Activated CD8-positive, alpha-beta T cell treated with anti-CD3 and anti-CD28 coated beads, Interleukin-2, amount 10 ng/mL, durations not matched to agents 7 days and 5 days (primary cell): ENCODE measurements around the gene KCNJ13. TPM values are rescaled to one million over a fixed set of nuclear protein-coding genes. Genes with fewer than 3 reads are reported as not detected.
A peak's percentile ranks its signal among the peaks of the same experiment; 100 is the strongest.

Experiments used
- ATAC-seq: fragments of 150-1000 bp; cut with Tn5 transposase; one replicate; pipeline ENCODE4 v1.10.0; 2021; ENCODE audit warnings: moderate library complexity
- CTCF ChIA-PET: fragments of 350-600 bp; sonication (Branson Sonifier 250); formaldehyde crosslinking; loops from one replicate; lab custom pipeline; 2021; ENCODE audit warnings: antibody characterized with exemption; lab: Charles Lee
- POLR2A ChIA-PET: fragments of 350-600 bp; sonication (Branson Sonifier 250); formaldehyde crosslinking; loops from one replicate; lab custom pipeline; 2021; ENCODE audit warnings: antibody characterized with exemption; lab: Charles Lee
- DNase-seq: peaks from one replicate; pipeline ENCODE4 v3.0.0-alpha.2; 2020
- H3K27ac Mint-ChIP-seq: one replicate; pipeline ENCODE4 v1.8.0; 2021; ENCODE audit warnings: mild to moderate bottlenecking, mixed read lengths
- H3K27me3 Mint-ChIP-seq: one replicate; pipeline ENCODE4 v1.8.0; 2021; ENCODE audit warnings: low read depth, mixed read lengths
- H3K36me3 Mint-ChIP-seq: one replicate; pipeline ENCODE4 v1.8.0; 2021; ENCODE audit warnings: low read depth, mixed read lengths
- H3K4me1 Mint-ChIP-seq: one replicate; pipeline ENCODE4 v1.8.0; 2021; ENCODE audit warnings: low read depth, mixed read lengths
- H3K4me3 Mint-ChIP-seq: one replicate; pipeline ENCODE4 v1.8.0; 2021; ENCODE audit warnings: mild to moderate bottlenecking, mixed read lengths
- H3K9me3 Mint-ChIP-seq: one replicate; pipeline ENCODE4 v1.8.0; 2022; ENCODE audit warnings: mixed read lengths; ENCODE audit not compliant: insufficient read depth
- total RNA-seq, 2 experiments: library from RNA; stranded (reverse); gene quantifications; one replicate each; pipeline ENCODE4 v1.2.3, GENCODE V29; 2021

Gene KCNJ13
- total RNA-seq, 2 experiments from 2014 or later = not detected

GRCh38 chr2:232767866-232768265 is 8.5 kb downstream of the KCNJ13 start:
- CTCF ChIA-PET = interaction anchor here (1.3 to 1.5 kb wide), 2 partner anchors 11 to 37 kb away, joined by 3 to 4 read pairs; no protein-coding TSS in a partner anchor
- H3K4me3 Mint-ChIP-seq = no peak overlapping the region
- no peak overlapping the region for H3K27ac Mint-ChIP-seq
- POLR2A ChIA-PET = no interaction called here
- H3K9me3 Mint-ChIP-seq = no peaks in the 10 kb centered on the region
- H3K27me3 Mint-ChIP-seq = no peaks in the 10 kb centered on the region
- DNase-seq (no peak), ATAC-seq (no peak)
- H3K36me3 Mint-ChIP-seq = peaks cover 48% of the 10 kb centered on the region
- H3K4me1 Mint-ChIP-seq = peaks cover 22% of the 10 kb centered on the region

DNA sequence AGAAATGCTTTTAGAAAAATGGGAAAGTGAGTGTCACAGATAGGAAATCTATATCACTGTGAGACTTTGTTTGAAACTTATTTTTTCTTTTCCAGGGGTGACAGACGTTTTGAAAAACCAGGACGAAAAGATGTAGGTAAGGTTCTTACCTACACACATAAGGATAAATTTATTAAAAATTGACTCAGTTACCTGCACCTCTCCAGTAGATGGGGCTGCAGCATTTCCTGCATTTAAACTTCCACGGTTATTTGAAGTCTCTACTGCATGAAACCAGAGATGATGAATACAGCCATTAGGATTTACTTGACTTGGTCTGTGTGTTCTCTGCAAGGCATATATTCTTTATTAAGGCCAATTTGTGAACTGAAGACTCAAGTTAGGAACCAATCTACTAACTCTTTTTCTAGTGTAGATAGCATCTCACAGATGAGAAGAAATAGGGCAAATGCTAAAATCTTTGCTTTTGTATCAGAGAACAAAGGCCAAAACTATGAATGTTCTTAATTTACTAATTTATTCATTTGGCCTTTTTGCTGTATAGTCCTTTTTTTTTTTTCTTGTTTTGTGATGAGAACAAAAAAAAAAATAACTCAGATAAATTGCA is 15.0 kb downstream of the KCNJ13 start:
- no peaks in the 10 kb centered on the region for H3K27me3 Mint-ChIP-seq
- POLR2A ChIA-PET = no interaction called here
- CTCF ChIA-PET = interaction anchor here (0.7 to 1.5 kb wide), 4 partner anchors 11 to 293 kb away, joined by 3 to 4 read pairs (median 3); no protein-coding TSS in a partner anchor
- H3K4me1 Mint-ChIP-seq = peaks cover 18% of the 10 kb centered on the region
- no peak for ATAC-seq
- no peaks in the 10 kb centered on the region for H3K9me3 Mint-ChIP-seq
- no peak overlapping the region for H3K4me3 Mint-ChIP-seq
- no peak overlapping the region for H3K27ac Mint-ChIP-seq
- DNase-seq = peak; percentile 59
- H3K36me3 Mint-ChIP-seq = peaks cover 39% of the 10 kb centered on the region

DNA sequence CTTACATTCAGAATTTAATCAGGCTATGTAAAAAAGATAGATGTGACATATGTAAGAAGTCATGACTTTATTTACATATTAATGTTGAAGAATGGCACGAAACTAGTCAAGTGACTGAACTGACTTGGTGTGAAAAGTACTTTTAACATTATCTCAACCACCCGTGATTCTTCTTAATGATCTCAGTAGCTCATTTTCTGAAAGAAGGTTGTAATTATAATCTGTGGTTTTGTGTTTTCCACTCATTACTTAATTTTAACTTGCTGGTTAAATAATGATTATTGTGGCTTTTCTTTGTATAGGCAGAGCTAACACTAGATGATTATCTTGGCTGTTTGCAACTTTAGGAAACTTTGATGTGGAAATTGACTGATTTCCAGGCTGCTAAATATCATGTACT is 18.5 kb downstream of the KCNJ13 start:
- Mint-ChIP-seq H3K27me3 (no peaks in the 10 kb centered on the region), H3K4me3 (no peak overlapping the region), H3K4me1 (peaks cover 18% of the 10 kb centered on the region), H3K9me3 (no peaks in the 10 kb centered on the region), H3K36me3 (peaks cover 35% of the 10 kb centered on the region), H3K27ac (peak overlapping the region; percentile 52)
- ATAC-seq = no peak
- ChIA-PET POLR2A (no interaction called here), CTCF (interaction anchor here (1.2 to 3.4 kb wide), 4 partner anchors 9 to 296 kb away, joined by 3 to 13 read pairs (median 6); no protein-coding TSS in a partner anchor)
- no peak for DNase-seq

DNA sequence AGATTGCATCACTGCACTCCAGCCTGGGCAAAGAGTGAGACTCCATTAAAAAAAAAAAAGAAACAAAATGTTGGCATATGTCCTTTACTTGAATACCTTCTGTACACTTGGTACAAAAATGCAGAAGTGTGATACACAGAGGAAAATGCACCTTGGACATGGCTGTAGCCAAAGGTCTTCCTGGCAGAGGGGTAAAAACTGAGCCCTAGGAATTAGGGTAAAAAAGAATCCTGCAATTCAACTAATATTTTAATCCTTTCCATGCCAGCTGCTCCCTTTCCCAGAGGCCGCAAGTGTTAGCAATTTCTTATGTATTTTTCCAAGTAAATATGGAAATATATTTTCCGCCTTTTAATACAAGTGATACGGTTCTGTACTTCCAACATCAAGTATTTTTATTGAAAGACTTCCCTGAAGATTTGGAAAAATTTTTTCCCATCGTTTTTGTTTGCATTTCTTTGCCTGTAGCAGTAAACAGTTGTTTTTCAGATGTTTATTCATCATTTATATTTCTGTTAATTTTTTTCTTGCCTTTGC is 26.2 kb downstream of the KCNJ13 start:
- DNase-seq = no peak
- POLR2A ChIA-PET = no interaction called here
- H3K4me3 Mint-ChIP-seq = no peak overlapping the region
- H3K27ac Mint-ChIP-seq = no peak overlapping the region
- no peaks in the 10 kb centered on the region for H3K27me3 Mint-ChIP-seq
- H3K36me3 Mint-ChIP-seq = peaks cover 37% of the 10 kb centered on the region
- peaks cover 8% of the 10 kb centered on the region for H3K4me1 Mint-ChIP-seq
- H3K9me3 Mint-ChIP-seq = no peaks in the 10 kb centered on the region
- no peak for ATAC-seq
- CTCF ChIA-PET = interaction anchor here (1.1 to 2.7 kb wide), 2 partner anchors 8 to 10 kb away, joined by 4 to 7 read pairs; no protein-coding TSS in a partner anchor

- H3K27ac Mint-ChIP-seq = no peak overlapping the region
- no peak overlapping the region for H3K4me3 Mint-ChIP-seq
- POLR2A ChIA-PET = no interaction called here
- H3K27me3 Mint-ChIP-seq = no peaks in the 10 kb centered on the region
- H3K36me3 Mint-ChIP-seq = peaks cover 42% of the 10 kb centered on the region
- H3K9me3 Mint-ChIP-seq = no peaks in the 10 kb centered on the region
- CTCF ChIA-PET = interaction anchor here (2.7 kb wide), 1 partner anchor 8 kb away, joined by 7 read pairs; no protein-coding TSS in a partner anchor
- peaks cover 16% of the 10 kb centered on the region for H3K4me1 Mint-ChIP-seq
- ATAC-seq = no peak
- no peak for DNase-seq
Observed at GRCh38 chr2:232749331-232749730, 27.0 kb downstream of the KCNJ13 start.

GRCh38 chr2:232748038-232748437 is 28.3 kb downstream of the KCNJ13 start:
- ChIA-PET CTCF (interaction anchor here (2.7 kb wide), 1 partner anchor 10 kb away, joined by 7 read pairs; no protein-coding TSS in a partner anchor), POLR2A (no interaction called here)
- Mint-ChIP-seq H3K27me3 (no peaks in the 10 kb centered on the region), H3K27ac (peak overlapping the region; percentile 63), H3K36me3 (peaks cover 40% of the 10 kb centered on the region), H3K4me1 (peaks cover 27% of the 10 kb centered on the region), H3K4me3 (no peak overlapping the region), H3K9me3 (no peaks in the 10 kb centered on the region)
- DNase-seq = no peak
- ATAC-seq = no peak

DNA sequence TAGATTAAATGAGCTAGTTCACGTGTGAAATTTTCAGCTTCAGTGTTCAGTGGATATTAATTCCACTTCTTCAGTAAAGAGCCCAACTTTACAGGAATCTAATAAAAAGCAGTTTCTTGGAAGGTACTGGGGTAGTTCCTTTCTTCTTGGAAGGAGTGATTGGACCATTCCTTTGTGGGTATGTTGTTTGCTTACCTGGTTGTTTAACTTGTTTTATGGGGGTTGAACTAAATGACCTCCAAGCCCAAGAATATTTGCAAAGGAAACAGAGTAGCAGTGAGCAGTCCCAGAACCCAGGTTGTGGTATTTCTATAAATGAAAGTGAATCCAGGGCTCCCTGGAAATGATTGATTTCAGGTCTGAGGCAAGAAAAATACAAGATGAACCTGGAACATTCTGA is 31.4 kb downstream of the KCNJ13 start:
- ChIA-PET CTCF (interaction anchor here (0.7 kb wide), 1 partner anchor 13 kb away, joined by 4 read pairs; no protein-coding TSS in a partner anchor), POLR2A (no interaction called here)
- Mint-ChIP-seq H3K27me3 (no peaks in the 10 kb centered on the region), H3K27ac (peak overlapping the region; percentile 13), H3K4me3 (no peak overlapping the region), H3K36me3 (peaks cover 34% of the 10 kb centered on the region), H3K9me3 (no peaks in the 10 kb centered on the region), H3K4me1 (peaks cover 29% of the 10 kb centered on the region)
- ATAC-seq (peak; percentile 47), DNase-seq (no peak)

GRCh38 chr2:232741972-232742371 is 34.4 kb downstream of the KCNJ13 start:
- H3K27me3 Mint-ChIP-seq = no peaks in the 10 kb centered on the region
- no peaks in the 10 kb centered on the region for H3K9me3 Mint-ChIP-seq
- H3K27ac Mint-ChIP-seq = no peak overlapping the region
- H3K4me1 Mint-ChIP-seq = peaks cover 25% of the 10 kb centered on the region
- no peak for ATAC-seq
- ChIA-PET CTCF (no interaction called here), POLR2A (no interaction called here)
- H3K4me3 Mint-ChIP-seq = no peak overlapping the region
- DNase-seq = no peak
- peaks cover 24% of the 10 kb centered on the region for H3K36me3 Mint-ChIP-seq

DNA sequence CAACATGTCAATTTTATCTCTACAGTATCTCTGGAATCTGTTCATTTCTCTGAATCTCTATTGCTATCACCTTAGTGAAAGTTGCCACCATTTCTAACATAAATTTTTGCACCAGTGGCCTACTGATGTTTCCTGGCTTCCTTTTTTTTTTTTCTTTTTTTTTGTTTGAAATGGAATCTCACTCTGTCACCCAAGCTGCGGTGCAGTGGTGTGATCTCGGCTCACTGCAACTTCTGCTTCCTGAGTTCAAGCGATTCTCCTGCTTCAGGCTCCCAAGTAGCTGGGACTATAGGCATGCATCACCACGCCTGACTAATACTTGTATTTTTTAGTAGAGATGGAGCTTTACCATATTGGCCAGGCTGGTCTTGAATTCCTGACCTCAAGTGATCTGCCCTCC is 35.1 kb downstream of the KCNJ13 start:
- H3K27ac Mint-ChIP-seq = no peak overlapping the region
- H3K9me3 Mint-ChIP-seq = no peaks in the 10 kb centered on the region
- ChIA-PET CTCF (no interaction called here), POLR2A (no interaction called here)
- no peaks in the 10 kb centered on the region for H3K27me3 Mint-ChIP-seq
- peaks cover 29% of the 10 kb centered on the region for H3K36me3 Mint-ChIP-seq
- peaks cover 25% of the 10 kb centered on the region for H3K4me1 Mint-ChIP-seq
- ATAC-seq = no peak
- DNase-seq = no peak
- no peak overlapping the region for H3K4me3 Mint-ChIP-seq

- Mint-ChIP-seq H3K27me3 (no peaks in the 10 kb centered on the region), H3K27ac (peak overlapping the region; percentile 22), H3K4me3 (no peak overlapping the region), H3K9me3 (no peaks in the 10 kb centered on the region), H3K36me3 (peaks cover 50% of the 10 kb centered on the region), H3K4me1 (peaks cover 30% of the 10 kb centered on the region)
- no peak for ATAC-seq
- no peak for DNase-seq
- CTCF ChIA-PET = interaction anchor here (1.4 kb wide), 1 partner anchor 14 kb away, joined by 3 read pairs; no protein-coding TSS in a partner anchor
- POLR2A ChIA-PET = no interaction called here
Observed at GRCh38 chr2:232731470-232731869, 44.9 kb downstream of the KCNJ13 start.

GRCh38 chr2:232728785-232729184 is 47.6 kb downstream of the KCNJ13 start:
- DNase-seq (no peak), ATAC-seq (no peak)
- no peaks in the 10 kb centered on the region for H3K9me3 Mint-ChIP-seq
- no peak overlapping the region for H3K27ac Mint-ChIP-seq
- peaks cover 51% of the 10 kb centered on the region for H3K36me3 Mint-ChIP-seq
- no peak overlapping the region for H3K4me3 Mint-ChIP-seq
- no peaks in the 10 kb centered on the region for H3K27me3 Mint-ChIP-seq
- peaks cover 33% of the 10 kb centered on the region for H3K4me1 Mint-ChIP-seq
- ChIA-PET CTCF (no interaction called here), POLR2A (no interaction called here)

GRCh38 chr2:232723027-232723426 is 53.3 kb downstream of the KCNJ13 start:
- Mint-ChIP-seq H3K4me3 (no peak overlapping the region), H3K27me3 (no peaks in the 10 kb centered on the region), H3K36me3 (peaks cover 53% of the 10 kb centered on the region), H3K4me1 (peaks cover 56% of the 10 kb centered on the region), H3K9me3 (no peaks in the 10 kb centered on the region), H3K27ac (no peak overlapping the region)
- ChIA-PET CTCF (no interaction called here), POLR2A (no interaction called here)
- DNase-seq = no peak
- no peak for ATAC-seq
